GM12865 (cell line): ENCODE results near the gene PPME1.

Source experiments
- DNase-seq: peaks from one replicate; pipeline ENCODE4 v3.0.0; 2010; ENCODE audit warnings: low read depth
- H3K4me3 ChIP-seq: 2 replicates; pipeline ENCODE4 v1.5.1; 2011; ENCODE audit warnings: mild to moderate bottlenecking, low read depth, low read length, control low read depth
- TF ChIP-seq, protein P1 (sequence below): IDR thresholded peaks from 2 replicates; pipeline ENCODE4 v1.5.1; 2011; ENCODE audit warnings: low read length, control low read depth, low read depth, inconsistent platforms; ENCODE audit not compliant: insufficient read depth; ENCODE audit errors: missing control alignments

PPME1 gene

GRCh38 chr11:74269161-74269811, 98.2 kb downstream of the PPME1 start:
- TF ChIP-seq, protein P1, sequence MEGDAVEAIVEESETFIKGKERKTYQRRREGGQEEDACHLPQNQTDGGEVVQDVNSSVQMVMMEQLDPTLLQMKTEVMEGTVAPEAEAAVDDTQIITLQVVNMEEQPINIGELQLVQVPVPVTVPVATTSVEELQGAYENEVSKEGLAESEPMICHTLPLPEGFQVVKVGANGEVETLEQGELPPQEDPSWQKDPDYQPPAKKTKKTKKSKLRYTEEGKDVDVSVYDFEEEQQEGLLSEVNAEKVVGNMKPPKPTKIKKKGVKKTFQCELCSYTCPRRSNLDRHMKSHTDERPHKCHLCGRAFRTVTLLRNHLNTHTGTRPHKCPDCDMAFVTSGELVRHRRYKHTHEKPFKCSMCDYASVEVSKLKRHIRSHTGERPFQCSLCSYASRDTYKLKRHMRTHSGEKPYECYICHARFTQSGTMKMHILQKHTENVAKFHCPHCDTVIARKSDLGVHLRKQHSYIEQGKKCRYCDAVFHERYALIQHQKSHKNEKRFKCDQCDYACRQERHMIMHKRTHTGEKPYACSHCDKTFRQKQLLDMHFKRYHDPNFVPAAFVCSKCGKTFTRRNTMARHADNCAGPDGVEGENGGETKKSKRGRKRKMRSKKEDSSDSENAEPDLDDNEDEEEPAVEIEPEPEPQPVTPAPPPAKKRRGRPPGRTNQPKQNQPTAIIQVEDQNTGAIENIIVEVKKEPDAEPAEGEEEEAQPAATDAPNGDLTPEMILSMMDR: no peak
- H3K4me3 ChIP-seq: no peak overlapping the region
- no peak for DNase-seq

- no peak overlapping the region for H3K4me3 ChIP-seq
- TF ChIP-seq, protein P1: no peak
- DNase-seq: no peak
Measured at GRCh38 chr11:74272276-74272675, 101.2 kb downstream of the PPME1 start.

- no peak overlapping the region for H3K4me3 ChIP-seq
- TF ChIP-seq, protein P1: no peak
- DNase-seq: no peak
Measured at GRCh38 chr11:74276581-74276980, 105.5 kb downstream of the PPME1 start.

DNA sequence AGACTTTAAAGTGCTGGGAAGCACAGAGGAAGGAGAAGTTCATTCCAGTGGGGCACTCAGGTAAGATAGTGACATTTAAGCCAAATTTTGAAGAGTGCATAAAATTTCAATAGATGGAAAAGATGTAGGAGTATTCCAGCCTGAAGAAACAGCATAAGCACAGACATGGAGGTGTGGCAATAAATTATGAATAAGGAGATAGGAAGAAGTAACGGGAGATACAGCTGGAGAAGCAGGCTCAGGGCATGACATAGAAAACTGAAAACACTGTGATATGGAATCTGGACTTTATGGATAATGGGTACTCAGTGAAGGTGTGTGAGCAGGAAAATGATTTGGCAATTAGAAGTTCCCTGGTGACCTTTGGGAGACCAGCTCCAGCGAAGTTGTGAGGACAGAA, 107.0 kb downstream of the PPME1 start:
- TF ChIP-seq, protein P1: no peak
- no peak overlapping the region for H3K4me3 ChIP-seq

DNA sequence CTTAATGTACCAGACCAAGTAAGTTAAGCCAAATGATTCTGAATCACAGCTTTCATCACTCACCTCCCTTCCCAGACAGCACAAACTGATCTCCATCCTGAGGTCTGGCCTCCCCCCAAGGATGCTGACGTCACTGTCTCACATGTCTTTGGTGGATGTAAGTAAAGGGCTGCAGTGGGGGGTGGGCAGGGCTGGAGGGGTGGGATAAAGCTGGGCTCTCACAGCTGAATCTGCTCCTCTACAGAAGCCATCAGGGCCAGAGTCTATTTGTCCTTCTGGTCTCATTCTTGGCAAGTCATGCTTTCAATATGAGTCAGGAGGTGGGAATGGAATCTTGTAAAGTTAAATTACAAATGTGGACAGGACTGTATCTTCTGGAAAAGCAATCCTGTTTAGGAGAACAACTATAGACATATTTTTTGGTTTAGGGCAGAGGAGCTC, 107.7 kb downstream of the PPME1 start:
- no peak overlapping the region for H3K4me3 ChIP-seq
- TF ChIP-seq, protein P1: no peak
- no peak for DNase-seq

More for the DNA sequence above, 107.0 kb downstream of the PPME1 start:
- no peak for DNase-seq

- TF ChIP-seq, protein P1: no peak
- DNase-seq: no peak
- H3K4me3 ChIP-seq: no peak overlapping the region
Measured at GRCh38 chr11:74279256-74279655, 108.2 kb downstream of the PPME1 start.

GRCh38 chr11:74280494-74280893, 109.4 kb downstream of the PPME1 start:
- TF ChIP-seq, protein P1: no peak
- DNase-seq: no peak
- H3K4me3 ChIP-seq: no peak overlapping the region
